Fibroblast of lung (primary cell): ENCODE data around the gene RILPL2. TPM values are rescaled to one million over a fixed set of nuclear protein-coding genes. Genes with fewer than 3 reads are reported as not detected.

Source experiments
- DNase-seq, 2 donors: peaks; one replicate each; pipeline versions ENCODE4 v3.0.0 to v3.0.0-alpha.2; 2010; ENCODE audit warnings: low read depth in 2 of 2
- H2AFZ ChIP-seq: 2 replicates; pipeline ENCODE4 v1.5.1; 2012; ENCODE audit warnings: low read length, control low read depth, inconsistent platforms
- H3K27ac ChIP-seq: 2 replicates; pipeline ENCODE4 v1.5.1; 2011; ENCODE audit warnings: low read length, control low read depth; ENCODE audit not compliant: insufficient read depth
- H3K27me3 ChIP-seq: 2 replicates; pipeline ENCODE4 v1.5.1; 2011; ENCODE audit warnings: mild to moderate bottlenecking, low read length; ENCODE audit not compliant: control insufficient read depth, insufficient read depth
- H3K36me3 ChIP-seq: 2 replicates; pipeline ENCODE4 v1.5.1; 2011; ENCODE audit warnings: low read length; ENCODE audit not compliant: control insufficient read depth, insufficient read depth
- H3K4me1 ChIP-seq: 2 replicates; pipeline ENCODE4 v1.5.1; 2011; ENCODE audit warnings: low read length; ENCODE audit not compliant: control insufficient read depth, insufficient read depth; ENCODE audit errors: extremely low read depth
- H3K4me2 ChIP-seq: 2 replicates; pipeline ENCODE4 v1.5.1; 2011; ENCODE audit warnings: low read length, control low read depth; ENCODE audit not compliant: insufficient read depth; ENCODE audit errors: extremely low read depth
- H3K4me3 ChIP-seq, 4 experiments: fragments of 200-600 bp in 1 of 4; sonication (generic) in 1 of 4; replicated peaks in 1 of 4; 2 replicates each; pipeline ENCODE4 v1.5.1; 2011 to 2016; ENCODE audit warnings: low read length in 4 of 4, low read depth in 3 of 4, mild to moderate bottlenecking in 3 of 4, control low read depth in 2 of 4, inconsistent platforms in 1 of 4, mixed read lengths in 1 of 4; ENCODE audit not compliant: insufficient read depth in 1 of 4; ENCODE audit errors: control extremely low read depth in 1 of 4
- H3K79me2 ChIP-seq: 2 replicates; pipeline ENCODE4 v1.5.1; 2012; ENCODE audit warnings: mild to moderate bottlenecking, low read length, inconsistent platforms; ENCODE audit not compliant: control insufficient read depth, insufficient read depth
- H3K9ac ChIP-seq: 2 replicates; pipeline ENCODE4 v1.5.1; 2011; ENCODE audit warnings: mild to moderate bottlenecking, low read length, control low read depth; ENCODE audit not compliant: insufficient read depth
- H3K9me3 ChIP-seq: 2 replicates; pipeline ENCODE4 v1.5.1; 2012; ENCODE audit warnings: low read depth, low read length; ENCODE audit not compliant: control insufficient read depth, insufficient read depth
- H4K20me1 ChIP-seq: 2 replicates; pipeline ENCODE4 v1.5.1; 2011; ENCODE audit warnings: low read length; ENCODE audit not compliant: control insufficient read depth, insufficient read depth; ENCODE audit errors: extremely low read depth
- CTCF ChIP-seq, 2 donors: IDR thresholded peaks in 1 of 2; conservative IDR thresholded peaks in 1 of 2; 1 replicate in 1 of 2; 2 replicates in 1 of 2; pipeline ENCODE4 v1.5.1; 2011 to 2012; ENCODE audit warnings: low read length in 2 of 2, control low read depth in 1 of 2, inconsistent platforms in 1 of 2, low read depth in 1 of 2, mild to moderate bottlenecking in 1 of 2
- EZH2 ChIP-seq: IDR thresholded peaks from 2 replicates; pipeline ENCODE4 v1.5.1; 2012; ENCODE audit warnings: low read length, control low read depth, mild to moderate bottlenecking; ENCODE audit errors: missing control alignments
- polyA plus RNA-seq, 2 donors: library from polyadenylated mRNA; depleted of rRNA in 1 of 2; stranded (reverse) in 1 of 2; unstranded in 1 of 2; fragments of >200 nt; gene quantifications; 2 replicates each; pipeline ENCODE4 v1.2.1, GENCODE V29; 2011 to 2012; ENCODE audit warnings: missing spikeins in 1 of 2
- total RNA-seq: library from RNA; depleted of rRNA; stranded (reverse); fragments of >200 nt; gene quantifications from 2 replicates; pipeline ENCODE4 v1.2.1, GENCODE V29; 2014

RILPL2 gene
- total and polyA plus RNA-seq, 2 donors (not counting 1 experiment from before 2014, with no cell fraction given) = 3.7 to 4.5 TPM

- Histone ChIP-seq H3K36me3 (no peaks in the 10 kb centered on the region), H2AFZ (no peak overlapping the region), H3K9me3 (no peaks in the 10 kb centered on the region), H3K27ac (no peak overlapping the region), H3K4me2 (no peak overlapping the region), H3K27me3 (no peaks in the 10 kb centered on the region), H3K4me1 (no peaks in the 10 kb centered on the region), H4K20me1 (no peaks in the 10 kb centered on the region), H3K9ac (no peak overlapping the region), H3K4me3 (no peak overlapping the region), H3K79me2 (no peaks in the 10 kb centered on the region)
- TF ChIP-seq CTCF (conservative IDR thresholded peaks at IDR 0.05 in 1 of 2, IDR thresholded peaks at IDR 0.05 in 1 of 2; ENCODE audit: low read depth in 1 of 2, low read length in 2 of 2) (no peak), EZH2 (no peak)
- DNase-seq = no peak
These were observed 7.9 kb downstream of the RILPL2 start for GRCh38 chr12:123428591-123428990.

- H3K9ac ChIP-seq = no peak overlapping the region
- no peak overlapping the region for H3K27ac ChIP-seq
- H4K20me1 ChIP-seq = no peaks in the 10 kb centered on the region
- H3K4me3 ChIP-seq = no peak overlapping the region
- no peaks in the 10 kb centered on the region for H3K27me3 ChIP-seq
- H2AFZ ChIP-seq = no peak overlapping the region
- DNase-seq = no peak
- no peaks in the 10 kb centered on the region for H3K4me1 ChIP-seq
- no peak overlapping the region for H3K4me2 ChIP-seq
- H3K9me3 ChIP-seq = no peaks in the 10 kb centered on the region
- no peaks in the 10 kb centered on the region for H3K36me3 ChIP-seq
- H3K79me2 ChIP-seq = no peaks in the 10 kb centered on the region
- TF ChIP-seq CTCF (conservative IDR thresholded peaks at IDR 0.05 in 1 of 2, IDR thresholded peaks at IDR 0.05 in 1 of 2; ENCODE audit: low read depth in 1 of 2, low read length in 2 of 2) (no peak), EZH2 (no peak)
These were observed 9.3 kb downstream of the RILPL2 start for GRCh38 chr12:123427036-123427769.

GRCh38 chr12:123421314-123421713 lies 15.2 kb downstream of the RILPL2 start:
- H3K79me2 ChIP-seq = no peaks in the 10 kb centered on the region
- no peaks in the 10 kb centered on the region for H3K36me3 ChIP-seq
- no peaks in the 10 kb centered on the region for H4K20me1 ChIP-seq
- H2AFZ ChIP-seq = no peak overlapping the region
- no peak for TF ChIP-seq CTCF (conservative IDR thresholded peaks at IDR 0.05 in 1 of 2, IDR thresholded peaks at IDR 0.05 in 1 of 2; ENCODE audit: low read depth in 1 of 2, low read length in 2 of 2)
- TF ChIP-seq EZH2 = no peak
- H3K27ac ChIP-seq = no peak overlapping the region
- no peaks in the 10 kb centered on the region for H3K9me3 ChIP-seq
- H3K4me2 ChIP-seq = no peak overlapping the region
- no peaks in the 10 kb centered on the region for H3K27me3 ChIP-seq
- no peaks in the 10 kb centered on the region for H3K4me1 ChIP-seq
- no peak overlapping the region for H3K9ac ChIP-seq
- no peak overlapping the region for H3K4me3 ChIP-seq
- no peak for DNase-seq
